CD8-positive, alpha-beta memory T cell (primary cell): ENCODE results near the gene PLEKHH2. TPM values are rescaled to one million over a fixed set of nuclear protein-coding genes. Genes with fewer than 3 reads are reported as not detected.

Source experiments
- CTCF ChIA-PET: fragments of 350-600 bp; sonication (Branson Sonifier 250); formaldehyde crosslinking; loops from one replicate; lab custom pipeline; 2021; ENCODE audit warnings: antibody characterized with exemption; lab: Charles Lee
- POLR2A ChIA-PET: fragments of 350-600 bp; sonication (Branson Sonifier 250); formaldehyde crosslinking; loops from one replicate; lab custom pipeline; 2021; ENCODE audit warnings: antibody characterized with exemption; lab: Charles Lee
- DNase-seq, 5 donors: peaks; one replicate each; pipeline versions ENCODE4 v3.0.0 to v3.0.0-alpha.2; 2020 to 2022; ENCODE audit warnings: mixed read lengths in 1 of 5
- H3K27ac ChIP-seq: one replicate; pipeline ENCODE4 v1.7.0; 2013; ENCODE audit warnings: low read depth, mild to moderate bottlenecking, low read length, moderate library complexity
- H3K27me3 ChIP-seq: 2 replicates; pipeline ENCODE4 v1.7.0; 2013; ENCODE audit warnings: low read length, mild to moderate bottlenecking; ENCODE audit not compliant: insufficient read depth, poor library complexity, severe bottlenecking
- H3K36me3 ChIP-seq: 2 replicates; pipeline ENCODE4 v1.7.0; 2013; ENCODE audit warnings: mild to moderate bottlenecking, low read length, moderate library complexity; ENCODE audit not compliant: insufficient read depth
- H3K4me1 ChIP-seq: 2 replicates; pipeline ENCODE4 v1.7.0; 2013; ENCODE audit warnings: mild to moderate bottlenecking, low read length, moderate library complexity; ENCODE audit not compliant: insufficient read depth
- H3K4me3 ChIP-seq: 2 replicates; pipeline ENCODE4 v1.7.0; 2013; ENCODE audit warnings: mild to moderate bottlenecking, low read length
- H3K9me3 ChIP-seq: 2 replicates; pipeline ENCODE4 v1.7.0; 2013; ENCODE audit warnings: mild to moderate bottlenecking, low read length
- H3K27ac Mint-ChIP-seq, 8 donors: one replicate each; pipeline ENCODE4 v1.8.0; 2020 to 2021; ENCODE audit warnings: mixed read lengths in 8 of 8, mild to moderate bottlenecking in 6 of 8, inconsistent platforms in 3 of 8, moderate library complexity in 3 of 8
- H3K27me3 Mint-ChIP-seq, 2 donors: one replicate each; pipeline ENCODE4 v1.8.0; 2020 to 2021; ENCODE audit warnings: mixed read lengths in 2 of 2, mild to moderate bottlenecking in 1 of 2, moderate library complexity in 1 of 2
- H3K36me3 Mint-ChIP-seq, 3 donors: one replicate each; pipeline ENCODE4 v1.8.0; 2020 to 2021; ENCODE audit warnings: mixed read lengths in 3 of 3, inconsistent platforms in 1 of 3, mild to moderate bottlenecking in 1 of 3
- H3K4me1 Mint-ChIP-seq, 3 donors: one replicate each; pipeline ENCODE4 v1.8.0; 2020 to 2021; ENCODE audit warnings: mixed read lengths in 3 of 3, inconsistent platforms in 1 of 3, mild to moderate bottlenecking in 1 of 3
- H3K4me3 Mint-ChIP-seq, 7 donors: one replicate each; pipeline ENCODE4 v1.8.0; 2020 to 2021; ENCODE audit warnings: mixed read lengths in 7 of 7, mild to moderate bottlenecking in 6 of 7, moderate library complexity in 4 of 7, inconsistent platforms in 2 of 7
- H3K9me3 Mint-ChIP-seq, 5 donors: one replicate each; pipeline ENCODE4 v1.8.0; 2020 to 2022; ENCODE audit warnings: mixed read lengths in 5 of 5, mild to moderate bottlenecking in 3 of 5, moderate library complexity in 2 of 5, inconsistent platforms in 1 of 5
- polyA plus RNA-seq: library from polyadenylated mRNA; unstranded; fragments of 300-500 nt; fragmentation: Illumina TruSeq; gene quantifications from one replicate; pipeline ENCODE4 v1.2.3, GENCODE V29; 2021
- total RNA-seq, 2 experiments: library from RNA; stranded (reverse); gene quantifications; one replicate each; pipeline ENCODE4 v1.2.3, GENCODE V29; 2021

Gene PLEKHH2
- total and polyA plus RNA-seq, 3 experiments from 2014 or later, result 0.48 to 0.49 TPM; not detected in 1

DNA sequence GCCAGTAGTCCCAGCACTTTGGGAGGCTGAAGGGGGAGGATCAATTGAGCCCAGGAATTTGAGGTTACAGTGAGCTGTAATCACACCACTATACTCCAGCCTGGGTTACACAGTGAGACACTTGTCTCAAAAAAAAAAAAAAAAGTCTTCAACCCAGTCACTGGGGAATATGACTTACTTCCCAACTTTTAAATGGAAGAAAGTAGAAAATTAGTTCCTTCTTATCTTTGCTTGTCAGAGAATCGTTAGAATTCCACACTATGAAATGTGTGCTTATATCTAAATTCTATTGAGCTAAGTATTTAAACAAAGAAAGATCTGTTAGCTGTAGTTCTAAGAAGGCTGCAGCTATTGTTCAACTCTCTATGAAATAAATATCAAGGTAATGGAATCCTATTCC, 159.1 kb downstream of the PLEKHH2 start:
- ChIA-PET CTCF (no interaction called here), POLR2A (interaction anchor here (0.7 kb wide), 1 partner anchor 1089 kb away, joined by 4 read pairs; no protein-coding TSS in a partner anchor)
- H3K27ac ChIP-seq, result no peak overlapping the region
- no peaks in the 10 kb centered on the region for H3K27me3 ChIP-seq
- Mint-ChIP-seq H3K4me1 (no peaks in the 10 kb centered on the region), H3K4me3 (no peak overlapping the region), H3K36me3 (peaks cover 4 to 14% (median 4%) of the 10 kb centered on the region in 3 donors), H3K27me3 (no peaks in the 10 kb centered on the region), H3K27ac (no peak overlapping the region), H3K9me3 (no peaks in the 10 kb centered on the region)
- no peaks in the 10 kb centered on the region for H3K9me3 ChIP-seq
- H3K36me3 ChIP-seq, result no peaks in the 10 kb centered on the region
- no peak overlapping the region for H3K4me3 ChIP-seq
- DNase-seq, result no peak
- H3K4me1 ChIP-seq, result no peaks in the 10 kb centered on the region

- Histone ChIP-seq H3K27ac (no peak overlapping the region), H3K9me3 (no peaks in the 10 kb centered on the region), H3K36me3 (no peaks in the 10 kb centered on the region), H3K4me1 (no peaks in the 10 kb centered on the region), H3K4me3 (no peak overlapping the region), H3K27me3 (no peaks in the 10 kb centered on the region)
- no peaks in the 10 kb centered on the region for H3K9me3 Mint-ChIP-seq
- CTCF ChIA-PET, result no interaction called here
- no peak overlapping the region for H3K27ac Mint-ChIP-seq
- H3K4me1 Mint-ChIP-seq, result no peaks in the 10 kb centered on the region
- no peak overlapping the region for H3K4me3 Mint-ChIP-seq
- peaks cover 0 to 13% (median 10%) of the 10 kb centered on the region in 3 donors for H3K36me3 Mint-ChIP-seq
- POLR2A ChIA-PET, result no interaction called here
- DNase-seq, result no peak
- no peaks in the 10 kb centered on the region for H3K27me3 Mint-ChIP-seq
Observed at GRCh38 chr2:43798300-43798699, 161.2 kb downstream of the PLEKHH2 start.

- DNase-seq, result no peak
- peak overlapping the region in 1 of 8 donors; percentile 66 for H3K27ac Mint-ChIP-seq
- no peaks in the 10 kb centered on the region for H3K4me1 Mint-ChIP-seq
- Histone ChIP-seq H3K27ac (no peak overlapping the region), H3K4me3 (no peak overlapping the region), H3K36me3 (no peaks in the 10 kb centered on the region), H3K27me3 (no peaks in the 10 kb centered on the region), H3K9me3 (no peaks in the 10 kb centered on the region), H3K4me1 (no peaks in the 10 kb centered on the region)
- no peak overlapping the region for H3K4me3 Mint-ChIP-seq
- peaks cover 3 to 14% (median 12%) of the 10 kb centered on the region in 3 donors for H3K36me3 Mint-ChIP-seq
- POLR2A ChIA-PET, result no interaction called here
- CTCF ChIA-PET, result no interaction called here
- H3K9me3 Mint-ChIP-seq, result no peaks in the 10 kb centered on the region
- no peaks in the 10 kb centered on the region for H3K27me3 Mint-ChIP-seq
Observed at GRCh38 chr2:43800894-43801293, 163.8 kb downstream of the PLEKHH2 start.

DNA sequence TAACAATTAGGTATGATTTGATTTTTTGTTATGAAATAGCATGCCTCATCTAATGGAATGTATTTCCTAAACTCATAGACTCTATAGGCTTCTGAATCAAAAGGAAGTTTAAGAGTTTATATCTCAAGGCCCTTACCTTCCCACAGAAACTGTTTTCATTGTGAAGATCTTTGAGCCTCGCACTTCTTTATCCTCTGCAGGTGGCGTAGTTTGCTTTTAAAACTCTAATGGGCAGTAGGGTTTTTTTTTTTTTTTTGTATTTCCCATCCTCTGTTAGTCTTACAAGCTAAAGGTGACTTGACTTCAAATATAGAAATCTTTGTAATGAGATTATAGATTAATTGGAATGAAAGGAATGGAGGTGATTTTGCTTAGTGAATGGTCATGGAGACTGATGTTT, 165.1 kb downstream of the PLEKHH2 start:
- Mint-ChIP-seq H3K4me3 (no peak overlapping the region), H3K9me3 (no peaks in the 10 kb centered on the region), H3K4me1 (no peaks in the 10 kb centered on the region), H3K27ac (no peak overlapping the region), H3K36me3 (peaks cover 3 to 12% (median 12%) of the 10 kb centered on the region in 3 donors), H3K27me3 (no peaks in the 10 kb centered on the region)
- Histone ChIP-seq H3K27me3 (no peaks in the 10 kb centered on the region), H3K27ac (no peak overlapping the region), H3K4me1 (no peaks in the 10 kb centered on the region), H3K4me3 (no peak overlapping the region), H3K9me3 (no peaks in the 10 kb centered on the region), H3K36me3 (no peaks in the 10 kb centered on the region)
- no peak for DNase-seq
- CTCF ChIA-PET, result interaction anchor here (0.6 kb wide), 1 partner anchor 9 kb away, joined by 3 read pairs; no protein-coding TSS in a partner anchor
- POLR2A ChIA-PET, result no interaction called here

GRCh38 chr2:43803113-43803512, 166.1 kb downstream of the PLEKHH2 start:
- H3K9me3 ChIP-seq, result no peaks in the 10 kb centered on the region
- ChIA-PET POLR2A (no interaction called here), CTCF (no interaction called here)
- no peaks in the 10 kb centered on the region for H3K4me1 ChIP-seq
- Mint-ChIP-seq H3K4me1 (no peaks in the 10 kb centered on the region), H3K9me3 (no peaks in the 10 kb centered on the region), H3K4me3 (no peak overlapping the region), H3K27me3 (no peaks in the 10 kb centered on the region), H3K27ac (no peak overlapping the region), H3K36me3 (peaks cover 3 to 14% (median 14%) of the 10 kb centered on the region in 3 donors)
- DNase-seq, result no peak
- no peaks in the 10 kb centered on the region for H3K27me3 ChIP-seq
- no peak overlapping the region for H3K27ac ChIP-seq
- no peaks in the 10 kb centered on the region for H3K36me3 ChIP-seq
- H3K4me3 ChIP-seq, result no peak overlapping the region

DNA sequence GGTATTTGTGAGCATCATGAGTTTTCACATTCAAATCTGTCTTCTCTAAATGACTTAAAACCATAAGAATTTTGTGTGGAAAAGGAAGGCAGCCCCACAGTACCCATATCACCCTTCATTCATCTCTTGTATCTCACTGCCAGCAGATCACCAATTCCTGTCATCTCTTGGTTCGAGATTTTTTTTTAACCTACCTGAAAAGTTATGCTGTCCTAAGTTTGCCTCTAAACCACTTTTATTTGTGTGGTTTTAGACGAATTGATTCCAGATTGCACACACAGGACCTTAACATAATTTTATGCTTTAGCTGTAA, 169.6 kb downstream of the PLEKHH2 start:
- DNase-seq, result no peak
- Histone ChIP-seq H3K27me3 (no peaks in the 10 kb centered on the region), H3K4me1 (no peaks in the 10 kb centered on the region), H3K9me3 (no peaks in the 10 kb centered on the region), H3K4me3 (no peak overlapping the region), H3K36me3 (no peaks in the 10 kb centered on the region), H3K27ac (no peak overlapping the region)
- Mint-ChIP-seq H3K4me1 (no peaks in the 10 kb centered on the region), H3K36me3 (peaks cover 3 to 15% (median 12%) of the 10 kb centered on the region in 3 donors), H3K27me3 (peaks cover 0 to 1% of the 10 kb centered on the region in 2 donors), H3K27ac (no peak overlapping the region), H3K9me3 (no peaks in the 10 kb centered on the region), H3K4me3 (no peak overlapping the region)
- ChIA-PET CTCF (no interaction called here), POLR2A (no interaction called here)

- Mint-ChIP-seq H3K4me1 (no peaks in the 10 kb centered on the region), H3K4me3 (no peak overlapping the region)
Observed at GRCh38 chr2:43810452-43810851, 173.4 kb downstream of the PLEKHH2 start.

DNA sequence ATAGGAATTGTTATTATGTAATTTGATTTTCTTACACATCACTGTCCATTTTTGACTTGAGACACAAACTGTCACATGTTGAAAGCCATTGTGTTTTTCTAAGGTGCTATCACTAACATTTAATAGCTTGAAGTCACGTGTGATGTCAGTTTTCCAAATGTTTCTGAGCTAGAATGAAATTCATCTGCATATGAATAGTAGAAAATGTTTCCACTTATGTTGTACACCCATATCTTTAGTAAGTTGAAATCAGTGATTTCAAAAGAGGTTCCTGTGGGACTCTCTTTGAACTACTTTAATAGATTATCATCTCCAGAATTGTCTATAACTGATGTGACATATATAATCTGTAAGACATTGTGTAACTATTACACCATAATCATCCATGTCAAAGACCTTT, 173.8 kb downstream of the PLEKHH2 start:
- Mint-ChIP-seq H3K27ac (no peak overlapping the region), H3K4me1 (no peaks in the 10 kb centered on the region), H3K4me3 (no peak overlapping the region), H3K36me3 (peaks cover 4 to 13% (median 4%) of the 10 kb centered on the region in 3 donors), H3K27me3 (peaks cover 0 to 2% of the 10 kb centered on the region in 2 donors), H3K9me3 (no peaks in the 10 kb centered on the region)
- no peaks in the 10 kb centered on the region for H3K4me1 ChIP-seq
- ChIA-PET POLR2A (no interaction called here), CTCF (no interaction called here)
- no peak overlapping the region for H3K4me3 ChIP-seq
- H3K36me3 ChIP-seq, result no peaks in the 10 kb centered on the region
- H3K27me3 ChIP-seq, result no peaks in the 10 kb centered on the region
- no peak overlapping the region for H3K27ac ChIP-seq
- H3K9me3 ChIP-seq, result no peaks in the 10 kb centered on the region
- DNase-seq, result no peak

More at GRCh38 chr2:43810452-43810851, 173.4 kb downstream of the PLEKHH2 start:
- Mint-ChIP-seq H3K36me3 (peaks cover 3 to 15% (median 5%) of the 10 kb centered on the region in 3 donors), H3K27me3 (peaks cover 0 to 1% of the 10 kb centered on the region in 2 donors), H3K27ac (no peak overlapping the region), H3K9me3 (no peaks in the 10 kb centered on the region)
- no peaks in the 10 kb centered on the region for H3K27me3 ChIP-seq
- no peak overlapping the region for H3K4me3 ChIP-seq
- H3K4me1 ChIP-seq, result no peaks in the 10 kb centered on the region
- ChIA-PET CTCF (no interaction called here), POLR2A (no interaction called here)
- no peaks in the 10 kb centered on the region for H3K36me3 ChIP-seq
- H3K9me3 ChIP-seq, result no peaks in the 10 kb centered on the region
- no peak overlapping the region for H3K27ac ChIP-seq
- no peak for DNase-seq
